HG02759 (cell line): Measurements from ENCODE around the gene MEGF6.

Experiments used
- ATAC-seq: cut with Tn5 transposase; IDR thresholded peaks from one replicate; pipeline ENCODE4 v1.9.1; 2021; ENCODE audit warnings: mild to moderate bottlenecking, moderate library complexity; ENCODE audit not compliant: unreplicated experiment

MEGF6 gene

GRCh38 chr1:3646596-3646995 lies 35.3 kb upstream of the MEGF6 start:
- ATAC-seq: no peak

DNA sequence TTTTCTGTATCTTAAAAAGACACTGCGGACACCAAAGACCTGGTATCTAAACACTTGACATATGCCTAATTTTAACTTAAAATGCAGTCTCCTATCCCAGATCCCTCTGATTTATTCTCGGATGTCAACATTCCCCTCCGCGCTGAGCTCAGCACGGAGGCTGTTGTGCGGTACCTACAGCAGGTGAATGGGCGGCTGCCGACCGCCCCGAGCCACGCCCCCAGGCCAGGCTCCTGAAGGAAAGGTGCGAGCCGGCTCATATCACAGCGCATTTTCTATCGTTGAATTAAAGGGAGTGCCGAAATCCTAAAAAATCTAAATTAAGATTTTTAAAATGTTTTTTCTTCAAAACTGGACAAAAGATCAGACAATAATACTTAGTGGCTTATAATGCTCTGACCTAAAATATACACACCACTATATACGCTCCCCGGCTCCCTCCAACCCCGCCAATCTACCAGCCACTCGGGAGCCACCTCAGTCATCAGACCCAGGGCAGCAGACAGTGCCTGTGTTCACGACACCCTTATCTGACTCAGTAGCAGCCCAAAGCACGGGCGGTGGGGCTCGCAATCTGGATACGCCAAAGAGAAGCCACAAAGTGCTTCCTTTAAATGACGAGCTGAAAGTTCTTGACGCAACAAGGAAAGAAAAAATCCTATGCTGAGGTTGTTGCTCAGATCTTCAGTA lies 34.5 kb upstream of the MEGF6 start:
- ATAC-seq: no peak

GRCh38 chr1:3645247-3645646 lies 33.9 kb upstream of the MEGF6 start:
- no peak for ATAC-seq

DNA sequence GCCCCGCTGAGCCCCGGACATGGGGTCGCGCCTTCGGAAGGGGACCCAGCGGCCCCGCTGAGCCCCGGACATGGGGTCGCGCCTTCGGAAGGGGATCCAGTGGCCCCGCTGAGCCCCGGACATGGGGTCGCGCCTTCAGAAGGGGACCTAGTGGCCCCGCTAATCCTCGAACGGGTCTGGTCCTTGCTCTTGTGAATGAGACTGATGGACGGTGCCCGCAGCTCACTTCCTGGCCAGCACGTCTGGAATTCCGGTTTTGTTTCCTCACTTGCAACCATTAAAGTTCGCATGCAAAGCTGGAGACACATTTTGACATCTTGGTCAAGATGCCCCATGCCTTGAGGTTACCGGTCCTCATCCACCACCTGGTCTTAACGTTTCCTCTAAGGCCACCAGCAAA lies 33.0 kb upstream of the MEGF6 start:
- no peak for ATAC-seq

DNA sequence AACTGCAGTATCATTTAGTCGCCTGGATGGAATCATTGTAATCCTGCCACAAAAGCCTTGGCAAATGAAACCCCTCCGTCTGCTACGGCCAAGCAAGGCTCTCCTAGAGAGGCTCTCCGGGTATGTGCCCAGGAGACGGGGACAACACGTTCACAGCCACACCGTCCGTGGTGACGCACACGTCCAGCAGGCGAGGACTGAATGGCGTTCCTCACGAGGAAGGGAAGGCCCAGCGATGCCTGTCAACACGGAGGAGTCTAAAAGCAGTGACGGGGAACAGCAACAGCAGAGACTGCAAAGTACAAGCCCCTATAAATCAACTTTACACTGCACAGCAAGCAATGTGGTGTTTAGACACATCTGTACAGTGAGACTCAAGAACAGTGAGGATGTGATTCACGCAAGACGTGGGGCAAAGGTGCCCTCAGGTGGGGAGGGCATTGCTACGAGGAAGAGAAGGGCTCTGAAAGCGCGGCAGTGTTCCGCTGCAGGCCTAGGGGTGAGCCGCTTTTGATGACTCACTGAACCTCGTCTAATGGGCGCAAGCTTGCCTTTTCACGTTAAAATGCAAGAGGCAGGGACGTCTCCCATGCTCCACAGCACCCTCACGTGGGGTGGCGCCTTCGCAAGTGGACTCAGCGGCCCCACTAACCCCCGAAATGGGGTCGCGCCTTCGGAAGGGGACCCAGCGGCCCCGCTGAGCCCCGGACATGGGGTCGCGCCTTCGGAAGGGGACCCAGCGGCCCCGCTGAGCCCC lies 31.8 kb upstream of the MEGF6 start:
- no peak for ATAC-seq

DNA sequence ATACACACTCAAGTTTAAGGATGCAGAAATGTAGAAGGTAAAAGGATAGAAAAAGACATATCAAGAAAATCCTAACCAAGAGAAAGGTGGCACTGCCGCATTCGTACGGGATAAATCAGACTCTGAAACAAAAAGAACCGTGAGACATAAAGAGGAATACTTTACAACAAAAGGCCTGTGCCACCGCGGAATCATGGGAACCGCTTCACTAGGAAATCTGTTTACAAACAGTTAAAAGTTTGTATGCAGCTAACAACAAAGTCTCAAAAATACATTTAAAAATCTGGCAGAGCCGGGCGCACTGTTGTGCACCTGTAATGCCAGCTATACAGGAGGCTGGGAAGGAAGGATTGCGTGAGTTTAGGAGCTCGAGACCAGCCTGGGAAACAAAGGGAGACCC lies 30.5 kb upstream of the MEGF6 start:
- ATAC-seq: no peak

GRCh38 chr1:3641046-3641760 lies 29.9 kb upstream of the MEGF6 start:
- no peak for ATAC-seq

DNA sequence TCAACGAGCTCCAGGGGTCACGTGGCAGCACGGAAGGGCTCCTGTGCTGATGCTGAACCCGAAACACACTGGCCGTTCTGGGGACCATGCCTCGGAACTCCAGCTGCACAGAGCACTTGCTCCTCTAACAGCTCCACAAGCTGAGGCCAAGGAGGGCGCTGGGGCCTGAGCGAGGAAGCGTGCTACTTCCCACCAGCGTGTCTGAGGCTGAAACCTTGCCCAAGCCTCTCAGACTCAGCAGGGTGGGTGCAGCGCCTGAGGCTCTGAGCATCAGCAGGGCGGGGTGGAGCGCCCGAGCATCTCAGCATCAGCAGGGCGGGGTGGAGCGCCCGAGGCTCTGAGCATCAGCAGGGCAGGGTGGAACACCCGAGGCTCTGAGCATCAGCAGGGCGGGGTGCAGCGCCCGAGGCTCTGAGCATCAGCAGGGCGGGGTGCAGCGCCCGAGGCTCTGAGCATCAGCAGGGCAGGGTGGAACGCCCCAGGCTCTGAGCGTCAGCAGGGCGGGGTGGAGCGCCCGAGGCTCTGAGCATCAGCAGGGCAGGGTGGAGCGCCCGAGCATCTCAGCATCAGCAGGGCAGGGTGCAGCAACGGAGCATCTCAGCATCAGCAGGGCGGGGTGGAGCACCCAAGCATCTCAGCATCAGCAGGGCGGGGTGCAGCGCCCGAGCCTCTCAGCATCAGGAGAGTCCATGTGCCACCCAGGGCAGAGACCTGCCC lies 29.0 kb upstream of the MEGF6 start:
- no peak for ATAC-seq

GRCh38 chr1:3639397-3639911 lies 28.1 kb upstream of the MEGF6 start:
- no peak for ATAC-seq

- no peak for ATAC-seq
Measured at GRCh38 chr1:3638676-3639075, 27.4 kb upstream of the MEGF6 start.

DNA sequence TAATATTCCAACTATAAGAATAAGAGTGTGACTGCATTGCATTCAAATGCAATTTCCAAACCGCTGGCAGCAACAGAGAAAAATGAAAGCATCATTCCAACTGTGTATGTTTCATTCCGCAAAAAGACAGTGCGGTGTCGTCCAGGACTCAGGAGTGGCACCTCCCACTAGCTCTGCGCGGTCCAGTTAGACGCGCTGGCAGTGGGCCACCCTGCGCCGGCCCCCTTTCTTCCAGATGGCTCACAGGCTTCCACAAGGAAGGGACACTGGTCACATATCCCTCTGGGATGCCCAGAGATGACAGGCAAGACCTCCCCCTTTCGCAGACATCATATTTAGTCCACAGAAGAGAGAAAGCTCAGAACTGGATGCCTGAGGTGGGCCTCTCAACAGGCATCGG lies 26.7 kb upstream of the MEGF6 start:
- no peak for ATAC-seq

DNA sequence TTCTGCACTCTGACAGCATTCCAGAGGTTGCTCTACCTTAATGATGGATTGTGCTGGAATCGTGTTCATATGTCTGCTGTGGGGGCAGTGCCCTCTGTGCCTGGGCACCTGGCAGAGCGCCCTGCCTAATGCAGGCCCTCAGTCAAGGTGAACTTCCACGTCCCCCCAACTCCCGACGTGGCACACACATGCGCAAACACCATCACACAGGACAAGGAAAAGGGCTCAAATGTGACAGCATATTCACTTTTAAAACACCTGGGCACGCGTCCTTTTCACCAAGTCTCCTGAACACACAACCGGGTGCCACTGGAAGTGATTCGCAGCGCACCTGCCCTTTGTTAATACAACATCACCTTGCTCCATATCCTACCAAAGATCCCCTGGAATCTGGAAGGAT lies 25.2 kb upstream of the MEGF6 start:
- no peak for ATAC-seq

- ATAC-seq: no peak
Measured at GRCh38 chr1:3636080-3636479, 24.8 kb upstream of the MEGF6 start.

GRCh38 chr1:3634059-3634800 lies 22.9 kb upstream of the MEGF6 start:
- no peak for ATAC-seq

- no peak for ATAC-seq
Measured at GRCh38 chr1:3633344-3634058, 22.2 kb upstream of the MEGF6 start.

DNA sequence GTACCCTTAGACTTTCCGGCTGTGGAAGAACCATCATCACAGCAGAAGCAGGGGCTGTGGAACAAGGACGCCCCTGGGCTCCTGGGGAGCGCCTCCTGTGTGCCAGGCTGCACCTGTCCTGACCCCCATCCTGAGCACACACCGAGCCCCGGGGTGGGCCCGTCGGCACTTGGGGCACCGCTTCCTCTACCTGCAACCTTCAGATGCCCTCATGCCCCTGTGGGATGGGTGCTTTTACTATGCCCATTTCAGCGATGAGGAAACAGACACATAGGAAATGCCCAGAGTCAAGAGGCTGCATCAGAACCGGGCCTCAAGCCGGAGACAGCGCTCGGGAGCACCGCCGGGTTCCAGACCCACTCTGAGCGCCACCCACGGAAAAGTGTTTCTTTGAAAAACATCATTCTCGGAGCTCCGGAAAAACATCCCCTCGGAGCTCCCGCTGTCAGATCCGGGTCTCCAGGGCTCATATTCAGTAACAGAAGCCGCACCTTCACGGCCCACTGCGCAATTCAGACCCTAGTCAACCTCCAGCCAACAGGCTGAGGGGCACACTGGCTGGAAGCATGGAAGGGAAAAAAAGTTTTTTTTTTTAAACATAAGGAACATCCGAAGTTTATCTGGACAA lies 21.5 kb upstream of the MEGF6 start:
- ATAC-seq: no peak

DNA sequence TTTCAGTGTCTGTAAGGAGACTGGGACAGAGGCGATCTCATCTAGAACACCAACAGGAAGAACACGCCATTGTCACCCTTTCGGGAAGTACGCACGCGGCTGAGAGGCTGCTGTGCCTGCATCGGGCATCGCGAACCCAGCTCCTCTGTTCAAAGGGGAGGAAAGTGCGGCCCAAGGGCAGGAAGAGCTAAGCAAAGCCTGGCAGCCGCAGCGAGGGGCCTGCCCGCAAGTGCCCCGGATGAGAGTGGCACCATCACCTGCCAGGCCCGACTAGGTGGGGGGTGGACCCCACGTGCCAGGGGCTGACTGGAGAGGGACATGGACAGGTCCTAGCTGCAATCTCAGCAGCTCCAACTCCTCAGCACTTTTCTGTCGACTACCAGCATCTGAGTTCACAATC lies 21.0 kb upstream of the MEGF6 start:
- no peak for ATAC-seq

GRCh38 chr1:3631320-3632260 lies 20.3 kb upstream of the MEGF6 start:
- ATAC-seq: no peak
